GM23338 (cell line): ENCODE results near the gene C13orf46. TPM values are rescaled to one million over a fixed set of nuclear protein-coding genes. Genes with fewer than 3 reads are reported as not detected.

Source experiments
- CREB1 ChIP-seq: fragments of 250-450 bp; sonication (Bioruptor Pico); IDR thresholded peaks from 2 replicates; pipeline ENCODE4 v1.5.0; 2020; ENCODE audit warnings: low read depth, mild to moderate bottlenecking, moderate library complexity
- EZH2 ChIP-seq: fragments of 200-600 bp; sonication (generic); IDR thresholded peaks from one replicate; pipeline ENCODE4 v1.8.0; 2017; ENCODE audit warnings: antibody characterized with exemption, mild to moderate bottlenecking, low read depth; ENCODE audit not compliant: unreplicated experiment
- EZH2phosphoT487 ChIP-seq: fragments of 200-600 bp; sonication (generic); IDR thresholded peaks from one replicate; pipeline ENCODE4 v1.8.1; 2018; ENCODE audit warnings: antibody characterized with exemption; ENCODE audit not compliant: unreplicated experiment
- POLR2AphosphoS5 ChIP-seq: IDR thresholded peaks from 2 replicates; pipeline ENCODE4 v1.6.1; 2016; ENCODE audit warnings: antibody characterized with exemption, low read depth
- STAT1 ChIP-seq: IDR thresholded peaks from one replicate; pipeline ENCODE4 v1.6.1; 2016; ENCODE audit warnings: antibody characterized with exemption; ENCODE audit not compliant: unreplicated experiment
- ZNF114 ChIP-seq: fragments of 250-450 bp; sonication (Bioruptor Pico); IDR thresholded peaks from 2 replicates; pipeline ENCODE4 v1.5.0; 2020; ENCODE audit warnings: mild to moderate bottlenecking, moderate library complexity
- ZNF331 ChIP-seq: fragments of 250-450 bp; sonication (Bioruptor Pico); IDR thresholded peaks from 2 replicates; pipeline ENCODE4 v1.5.0; 2020; ENCODE audit warnings: low read depth, mild to moderate bottlenecking, moderate library complexity
- polyA plus RNA-seq: library from polyadenylated mRNA; unstranded; fragments of >200 nt; fragmentation: Nextera tagmentation; extraction: Ambion mirVana; gene quantifications from 2 replicates; pipeline ENCODE4 v1.2.1, GENCODE V29; 2016
- total RNA-seq: library from RNA; depleted of rRNA; stranded (reverse); fragments of >200 nt; shearing (Covaris generic); gene quantifications from 2 replicates; pipeline ENCODE4 v1.2.3, GENCODE V29; 2014
- TF ChIP-seq, protein P1 (sequence below): fragments of 250-450 bp; sonication (Bioruptor Pico); IDR thresholded peaks from 2 replicates; pipeline ENCODE4 v1.5.0; 2020; ENCODE audit warnings: mild to moderate bottlenecking, moderate library complexity
- TF ChIP-seq, protein P2 (sequence below): IDR thresholded peaks from 2 replicates; pipeline ENCODE4 v1.6.1; 2016; ENCODE audit warnings: antibody characterized with exemption

The C13orf46 gene
- total and polyA plus RNA-seq, 2 experiments from 2014 or later, result 0.44 to 1.5 TPM

- TF ChIP-seq, protein P1, sequence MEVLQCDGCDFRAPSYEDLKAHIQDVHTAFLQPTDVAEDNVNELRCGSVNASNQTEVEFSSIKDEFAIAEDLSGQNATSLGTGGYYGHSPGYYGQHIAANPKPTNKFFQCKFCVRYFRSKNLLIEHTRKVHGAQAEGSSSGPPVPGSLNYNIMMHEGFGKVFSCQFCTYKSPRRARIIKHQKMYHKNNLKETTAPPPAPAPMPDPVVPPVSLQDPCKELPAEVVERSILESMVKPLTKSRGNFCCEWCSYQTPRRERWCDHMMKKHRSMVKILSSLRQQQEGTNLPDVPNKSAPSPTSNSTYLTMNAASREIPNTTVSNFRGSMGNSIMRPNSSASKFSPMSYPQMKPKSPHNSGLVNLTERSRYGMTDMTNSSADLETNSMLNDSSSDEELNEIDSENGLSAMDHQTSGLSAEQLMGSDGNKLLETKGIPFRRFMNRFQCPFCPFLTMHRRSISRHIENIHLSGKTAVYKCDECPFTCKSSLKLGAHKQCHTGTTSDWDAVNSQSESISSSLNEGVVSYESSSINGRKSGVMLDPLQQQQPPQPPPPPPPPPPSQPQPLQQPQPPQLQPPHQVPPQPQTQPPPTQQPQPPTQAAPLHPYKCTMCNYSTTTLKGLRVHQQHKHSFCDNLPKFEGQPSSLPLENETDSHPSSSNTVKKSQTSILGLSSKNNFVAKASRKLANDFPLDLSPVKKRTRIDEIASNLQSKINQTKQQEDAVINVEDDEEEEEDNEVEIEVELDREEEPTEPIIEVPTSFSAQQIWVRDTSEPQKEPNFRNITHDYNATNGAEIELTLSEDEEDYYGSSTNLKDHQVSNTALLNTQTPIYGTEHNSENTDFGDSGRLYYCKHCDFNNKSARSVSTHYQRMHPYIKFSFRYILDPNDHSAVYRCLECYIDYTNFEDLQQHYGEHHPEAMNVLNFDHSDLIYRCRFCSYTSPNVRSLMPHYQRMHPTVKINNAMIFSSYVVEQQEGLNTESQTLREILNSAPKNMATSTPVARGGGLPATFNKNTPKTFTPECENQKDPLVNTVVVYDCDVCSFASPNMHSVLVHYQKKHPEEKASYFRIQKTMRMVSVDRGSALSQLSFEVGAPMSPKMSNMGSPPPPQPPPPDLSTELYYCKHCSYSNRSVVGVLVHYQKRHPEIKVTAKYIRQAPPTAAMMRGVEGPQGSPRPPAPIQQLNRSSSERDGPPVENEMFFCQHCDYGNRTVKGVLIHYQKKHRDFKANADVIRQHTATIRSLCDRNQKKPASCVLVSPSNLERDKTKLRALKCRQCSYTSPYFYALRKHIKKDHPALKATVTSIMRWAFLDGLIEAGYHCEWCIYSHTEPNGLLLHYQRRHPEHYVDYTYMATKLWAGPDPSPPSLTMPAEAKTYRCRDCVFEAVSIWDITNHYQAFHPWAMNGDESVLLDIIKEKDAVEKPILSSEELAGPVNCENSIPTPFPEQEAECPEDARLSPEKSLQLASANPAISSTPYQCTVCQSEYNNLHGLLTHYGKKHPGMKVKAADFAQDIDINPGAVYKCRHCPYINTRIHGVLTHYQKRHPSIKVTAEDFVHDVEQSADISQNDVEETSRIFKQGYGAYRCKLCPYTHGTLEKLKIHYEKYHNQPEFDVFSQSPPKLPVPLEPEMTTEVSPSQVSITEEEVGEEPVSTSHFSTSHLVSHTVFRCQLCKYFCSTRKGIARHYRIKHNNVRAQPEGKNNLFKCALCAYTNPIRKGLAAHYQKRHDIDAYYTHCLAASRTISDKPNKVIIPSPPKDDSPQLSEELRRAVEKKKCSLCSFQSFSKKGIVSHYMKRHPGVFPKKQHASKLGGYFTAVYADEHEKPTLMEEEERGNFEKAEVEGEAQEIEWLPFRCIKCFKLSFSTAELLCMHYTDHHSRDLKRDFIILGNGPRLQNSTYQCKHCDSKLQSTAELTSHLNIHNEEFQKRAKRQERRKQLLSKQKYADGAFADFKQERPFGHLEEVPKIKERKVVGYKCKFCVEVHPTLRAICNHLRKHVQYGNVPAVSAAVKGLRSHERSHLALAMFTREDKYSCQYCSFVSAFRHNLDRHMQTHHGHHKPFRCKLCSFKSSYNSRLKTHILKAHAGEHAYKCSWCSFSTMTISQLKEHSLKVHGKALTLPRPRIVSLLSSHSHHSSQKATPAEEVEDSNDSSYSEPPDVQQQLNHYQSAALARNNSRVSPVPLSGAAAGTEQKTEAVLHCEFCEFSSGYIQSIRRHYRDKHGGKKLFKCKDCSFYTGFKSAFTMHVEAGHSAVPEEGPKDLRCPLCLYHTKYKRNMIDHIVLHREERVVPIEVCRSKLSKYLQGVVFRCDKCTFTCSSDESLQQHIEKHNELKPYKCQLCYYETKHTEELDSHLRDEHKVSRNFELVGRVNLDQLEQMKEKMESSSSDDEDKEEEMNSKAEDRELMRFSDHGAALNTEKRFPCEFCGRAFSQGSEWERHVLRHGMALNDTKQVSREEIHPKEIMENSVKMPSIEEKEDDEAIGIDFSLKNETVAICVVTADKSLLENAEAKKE, result no peak
- TF ChIP-seq, protein P2, sequence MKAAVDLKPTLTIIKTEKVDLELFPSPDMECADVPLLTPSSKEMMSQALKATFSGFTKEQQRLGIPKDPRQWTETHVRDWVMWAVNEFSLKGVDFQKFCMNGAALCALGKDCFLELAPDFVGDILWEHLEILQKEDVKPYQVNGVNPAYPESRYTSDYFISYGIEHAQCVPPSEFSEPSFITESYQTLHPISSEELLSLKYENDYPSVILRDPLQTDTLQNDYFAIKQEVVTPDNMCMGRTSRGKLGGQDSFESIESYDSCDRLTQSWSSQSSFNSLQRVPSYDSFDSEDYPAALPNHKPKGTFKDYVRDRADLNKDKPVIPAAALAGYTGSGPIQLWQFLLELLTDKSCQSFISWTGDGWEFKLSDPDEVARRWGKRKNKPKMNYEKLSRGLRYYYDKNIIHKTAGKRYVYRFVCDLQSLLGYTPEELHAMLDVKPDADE, result no peak
- TF ChIP-seq ZNF114 (no peak), EZH2phosphoT487 (no peak), EZH2 (no peak), CREB1 (CRISPR knock-in tag) (no peak), POLR2AphosphoS5 (no peak), ZNF331 (no peak), STAT1 (no peak)
Measured at GRCh38 chr13:113974304-113975281, 717 bp upstream of the C13orf46 start (continued).
